Measurements from ENCODE around the gene SPART. TPM values are rescaled to one million over a fixed set of nuclear protein-coding genes. Genes with fewer than 3 reads are reported as not detected.

Gene SPART
- total RNA-seq, 2 donors from 2014 or later: 86.8 to 116 TPM

DNA sequence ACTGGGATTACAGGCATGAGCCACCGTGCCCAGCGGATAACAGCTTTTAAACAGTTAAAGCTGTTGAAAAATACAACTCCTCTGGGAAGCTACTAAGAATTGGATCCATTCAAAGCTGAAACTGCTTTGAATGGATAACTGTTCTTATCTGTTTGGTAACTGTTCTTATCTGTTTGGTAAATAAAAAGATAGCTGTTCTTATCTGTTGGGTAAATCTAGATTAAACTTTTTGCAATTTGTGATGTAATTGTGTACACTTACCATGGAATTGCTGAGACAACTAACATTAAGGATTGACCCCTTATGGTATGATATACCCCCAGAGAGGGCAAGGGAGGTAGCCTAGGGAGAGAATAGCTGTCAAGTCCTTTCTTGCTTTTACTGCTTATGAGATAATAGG is 27.9 kb upstream of the SPART start:
- H3K9me3 ChIP-seq: no peaks in the 10 kb centered on the region
- ATAC-seq (ENCODE audit: insufficient number of reproducible peaks, low FRiP score, low read depth) (no peak), DNase-seq (ENCODE audit: low spot score) (no peak)
- H3K36me3 ChIP-seq: no peaks in the 10 kb centered on the region
- H3K27me3 ChIP-seq (replicated peaks; ENCODE audit: insufficient read depth): no peaks in the 10 kb centered on the region
- H3K4me3 ChIP-seq: no peak overlapping the region
- no peak overlapping the region for H3K27ac ChIP-seq
- no peaks in the 10 kb centered on the region for H3K4me1 ChIP-seq (ENCODE audit: control insufficient read depth in 1 of 2, low read depth in 2 of 2)
- TF ChIP-seq CTCF (IDR thresholded peaks at IDR 0.05): no peak

- Histone ChIP-seq H3K9me3 (no peaks in the 10 kb centered on the region), H3K4me1 (ENCODE audit: control insufficient read depth in 1 of 2, low read depth in 2 of 2) (no peaks in the 10 kb centered on the region), H3K4me3 (no peak overlapping the region), H3K27ac (no peak overlapping the region), H3K36me3 (no peaks in the 10 kb centered on the region), H3K27me3 (replicated peaks; ENCODE audit: insufficient read depth) (no peaks in the 10 kb centered on the region)
- DNase-seq (ENCODE audit: low spot score) (no peak), ATAC-seq (ENCODE audit: insufficient number of reproducible peaks, low FRiP score, low read depth) (no peak)
- TF ChIP-seq CTCF (IDR thresholded peaks at IDR 0.05): no peak
Observed at GRCh38 chr13:36371185-36371584, 25.0 kb upstream of the SPART start.

GRCh38 chr13:36370108-36370429 is 23.9 kb upstream of the SPART start:
- ATAC-seq (ENCODE audit: insufficient number of reproducible peaks, low FRiP score, low read depth): no peak
- TF ChIP-seq CTCF (IDR thresholded peaks at IDR 0.05): no peak

GRCh38 chr13:36369268-36370107 is 23.3 kb upstream of the SPART start:
- DNase-seq (ENCODE audit: low spot score) (no peak), ATAC-seq (ENCODE audit: insufficient number of reproducible peaks, low FRiP score, low read depth) (no peak)
- no peak for TF ChIP-seq CTCF (IDR thresholded peaks at IDR 0.05)

More at GRCh38 chr13:36370108-36370429, 23.9 kb upstream of the SPART start:
- H3K9me3 ChIP-seq: no peaks in the 10 kb centered on the region
- no peak for DNase-seq (ENCODE audit: low spot score)
- H3K4me1 ChIP-seq (ENCODE audit: control insufficient read depth in 1 of 2, low read depth in 2 of 2): no peaks in the 10 kb centered on the region
- no peak overlapping the region for H3K4me3 ChIP-seq
- H3K27me3 ChIP-seq (replicated peaks; ENCODE audit: insufficient read depth): no peaks in the 10 kb centered on the region
- no peak overlapping the region for H3K27ac ChIP-seq
- no peaks in the 10 kb centered on the region for H3K36me3 ChIP-seq

GRCh38 chr13:36366031-36366430 is 19.8 kb upstream of the SPART start:
- no peak overlapping the region for H3K4me3 ChIP-seq
- no peaks in the 10 kb centered on the region for H3K27me3 ChIP-seq (replicated peaks; ENCODE audit: insufficient read depth)
- ATAC-seq (ENCODE audit: insufficient number of reproducible peaks, low FRiP score, low read depth): no peak
- DNase-seq (ENCODE audit: low spot score): no peak
- H3K27ac ChIP-seq: no peak overlapping the region
- no peaks in the 10 kb centered on the region for H3K36me3 ChIP-seq
- no peak for TF ChIP-seq CTCF (IDR thresholded peaks at IDR 0.05)
- peaks cover 0 to 23% of the 10 kb centered on the region in 2 donors for H3K4me1 ChIP-seq (ENCODE audit: control insufficient read depth in 1 of 2, low read depth in 2 of 2)
- H3K9me3 ChIP-seq: no peaks in the 10 kb centered on the region

More at GRCh38 chr13:36369268-36370107, 23.3 kb upstream of the SPART start:
- no peaks in the 10 kb centered on the region for H3K36me3 ChIP-seq
- H3K9me3 ChIP-seq: no peaks in the 10 kb centered on the region
- no peak overlapping the region for H3K27ac ChIP-seq
- H3K27me3 ChIP-seq (replicated peaks; ENCODE audit: insufficient read depth): no peaks in the 10 kb centered on the region
- no peak overlapping the region for H3K4me3 ChIP-seq
- H3K4me1 ChIP-seq (ENCODE audit: control insufficient read depth in 1 of 2, low read depth in 2 of 2): no peaks in the 10 kb centered on the region
